ENCODE measurements around the gene EFNA5.

Gene EFNA5

GRCh38 chr5:107668154-107669095 is 2.3 kb downstream of the EFNA5 start:
- no peak for TF ChIP-seq GATA1 (IDR thresholded peaks at IDR 0.05; ENCODE audit: low read depth, low read length)
- TF ChIP-seq POLR2A (IDR thresholded peaks at IDR 0.05; ENCODE audit: low read length) = no peak
- DNase-seq = no peak

- TF ChIP-seq GATA1 (IDR thresholded peaks at IDR 0.05; ENCODE audit: low read depth, low read length) (no peak), POLR2A (IDR thresholded peaks at IDR 0.05; ENCODE audit: low read length) (no peak)
- DNase-seq = no peak
These were observed 4.6 kb downstream of the EFNA5 start for GRCh38 chr5:107666051-107666655.

- no peak for DNase-seq
- TF ChIP-seq GATA1 (IDR thresholded peaks at IDR 0.05; ENCODE audit: low read depth, low read length) (no peak), POLR2A (IDR thresholded peaks at IDR 0.05; ENCODE audit: low read length) (no peak)
These were observed 5.6 kb downstream of the EFNA5 start for GRCh38 chr5:107665036-107665570.

GRCh38 chr5:107663697-107664096 is 7.0 kb downstream of the EFNA5 start:
- TF ChIP-seq POLR2A (IDR thresholded peaks at IDR 0.05; ENCODE audit: low read length) (no peak), GATA1 (IDR thresholded peaks at IDR 0.05; ENCODE audit: low read depth, low read length) (no peak)
- no peak for DNase-seq

GRCh38 chr5:107661650-107662044 is 9.1 kb downstream of the EFNA5 start:
- TF ChIP-seq GATA1 (IDR thresholded peaks at IDR 0.05; ENCODE audit: low read depth, low read length) (no peak), POLR2A (IDR thresholded peaks at IDR 0.05; ENCODE audit: low read length) (no peak)
- no peak for DNase-seq

- TF ChIP-seq POLR2A (IDR thresholded peaks at IDR 0.05; ENCODE audit: low read length) (no peak), GATA1 (IDR thresholded peaks at IDR 0.05; ENCODE audit: low read depth, low read length) (no peak)
These were observed 9.6 kb downstream of the EFNA5 start for GRCh38 chr5:107661038-107661649.

GRCh38 chr5:107658528-107658927 is 12.2 kb downstream of the EFNA5 start:
- TF ChIP-seq GATA1 (IDR thresholded peaks at IDR 0.05; ENCODE audit: low read depth, low read length) (no peak), POLR2A (IDR thresholded peaks at IDR 0.05; ENCODE audit: low read length) (no peak)

More at GRCh38 chr5:107661038-107661649, 9.6 kb downstream of the EFNA5 start:
- no peak for DNase-seq

GRCh38 chr5:107655831-107656230 is 14.9 kb downstream of the EFNA5 start:
- DNase-seq = no peak
- TF ChIP-seq GATA1 (IDR thresholded peaks at IDR 0.05; ENCODE audit: low read depth, low read length) = no peak

More at GRCh38 chr5:107658528-107658927, 12.2 kb downstream of the EFNA5 start:
- no peak for DNase-seq

- no peak for DNase-seq
- no peak for TF ChIP-seq POLR2A (IDR thresholded peaks at IDR 0.05; ENCODE audit: low read length)
- no peak for TF ChIP-seq GATA1 (IDR thresholded peaks at IDR 0.05; ENCODE audit: low read depth, low read length)
These were observed 15.9 kb downstream of the EFNA5 start for GRCh38 chr5:107654827-107655226.

GRCh38 chr5:107653685-107654084 is 17.1 kb downstream of the EFNA5 start:
- DNase-seq = no peak
- TF ChIP-seq GATA1 (IDR thresholded peaks at IDR 0.05; ENCODE audit: low read depth, low read length) = no peak

- DNase-seq = no peak
- no peak for TF ChIP-seq POLR2A (IDR thresholded peaks at IDR 0.05; ENCODE audit: low read length)
- TF ChIP-seq GATA1 (IDR thresholded peaks at IDR 0.05; ENCODE audit: low read depth, low read length) = no peak
These were observed 17.7 kb downstream of the EFNA5 start for GRCh38 chr5:107652839-107653607.

- TF ChIP-seq GATA1 (IDR thresholded peaks at IDR 0.05; ENCODE audit: low read depth, low read length) (no peak), POLR2A (IDR thresholded peaks at IDR 0.05; ENCODE audit: low read length) (no peak)
- DNase-seq = no peak
These were observed 18.3 kb downstream of the EFNA5 start for GRCh38 chr5:107652408-107652807.

- no peak for TF ChIP-seq GATA1 (IDR thresholded peaks at IDR 0.05; ENCODE audit: low read depth, low read length)
- no peak for TF ChIP-seq POLR2A (IDR thresholded peaks at IDR 0.05; ENCODE audit: low read length)
- no peak for DNase-seq
These were observed 19.4 kb downstream of the EFNA5 start for GRCh38 chr5:107651325-107651724.

Data from erythroblast (primary cell).